H1 (cell line): ENCODE measurements around the gene BEST2. TPM values are rescaled to one million over a fixed set of nuclear protein-coding genes. Genes with fewer than 3 reads are reported as not detected.

Source experiments
- CTCF ChIA-PET: fragments of 300-600 bp; sonication (Branson Sonifier 250); formaldehyde crosslinking; loops from one replicate; lab custom pipeline; 2021; ENCODE audit not compliant: partially characterized antibody; lab: Charles Lee
- POLR2A ChIA-PET: fragments of 300-600 bp; sonication (Branson Sonifier 250); formaldehyde crosslinking; loops from one replicate; lab custom pipeline; 2021; ENCODE audit warnings: inconsistent platforms; ENCODE audit not compliant: partially characterized antibody; lab: Charles Lee
- DNase-seq, 2 experiments: peaks; one replicate each; pipeline versions ENCODE4 v3.0.0 to v3.0.0-alpha.2; 2010 to 2022; ENCODE audit warnings: low spot score in 2 of 2, low read depth in 1 of 2, mixed read lengths in 1 of 2
- FAIRE-seq: peaks from 2 replicates; lab custom pipeline; 2011; peaks lifted over from hg19 to GRCh38; lab: Jason Lieb, UNC
- H2AFZ ChIP-seq: 2 replicates; pipeline ENCODE4 v1.8.1; 2012; ENCODE audit warnings: low read length, inconsistent platforms
- H2AK5ac ChIP-seq: 2 replicates; pipeline ENCODE4 v1.6.1; 2013; ENCODE audit warnings: low read depth, low read length
- H2BK120ac ChIP-seq: replicated peaks from 2 replicates; pipeline ENCODE3; 2013; ENCODE audit warnings: low read depth, low read length, inconsistent platforms
- H2BK12ac ChIP-seq: 2 replicates; pipeline ENCODE4 v1.6.1; 2013; ENCODE audit warnings: low read depth, low read length
- H2BK15ac ChIP-seq: 2 replicates; pipeline ENCODE4 v1.6.1; 2013; ENCODE audit warnings: low read length
- H2BK20ac ChIP-seq: 2 replicates; pipeline ENCODE4 v1.6.1; 2013; ENCODE audit warnings: low read length
- H2BK5ac ChIP-seq: 2 replicates; pipeline ENCODE4 v1.6.1; 2013; ENCODE audit warnings: low read depth, low read length
- H3K14ac ChIP-seq: 2 replicates; pipeline ENCODE4 v1.6.1; 2013; ENCODE audit warnings: inconsistent platforms; ENCODE audit not compliant: insufficient read length
- H3K18ac ChIP-seq: 2 replicates; pipeline ENCODE4 v1.6.1; 2013; ENCODE audit warnings: low read length; ENCODE audit errors: extremely low read depth
- H3K23ac ChIP-seq: 2 replicates; pipeline ENCODE4 v1.6.1; 2013; ENCODE audit warnings: inconsistent platforms; ENCODE audit not compliant: insufficient read length
- H3K23me2 ChIP-seq: 2 replicates; pipeline ENCODE4 v1.6.1; 2013; ENCODE audit warnings: low read depth, low read length
- H3K27ac ChIP-seq: 2 replicates; pipeline ENCODE4 v1.6.1; 2011; ENCODE audit warnings: low read depth, low read length, inconsistent platforms
- H3K27me3 ChIP-seq, 4 experiments: replicated peaks in 1 of 4; 1 replicate in 1 of 4; 2 replicates in 3 of 4; pipeline versions ENCODE4 v1.6.1 to v1.8.1; 2011 to 2013; ENCODE audit warnings: low read length in 3 of 4, mild to moderate bottlenecking in 3 of 4, inconsistent platforms in 2 of 4, mixed read lengths in 2 of 4, moderate library complexity in 1 of 4; ENCODE audit not compliant: control insufficient read depth in 3 of 4, insufficient read depth in 3 of 4; ENCODE audit errors: extremely low read depth in 1 of 4
- H3K36me3 ChIP-seq, 4 experiments: 2 replicates each; pipeline versions ENCODE4 v1.6.1 to v1.8.1; 2011 to 2013; ENCODE audit warnings: mild to moderate bottlenecking in 4 of 4, low read length in 3 of 4, moderate library complexity in 2 of 4, control low read depth in 1 of 4, inconsistent platforms in 1 of 4; ENCODE audit not compliant: insufficient read depth in 4 of 4, control insufficient read depth in 2 of 4
- H3K4ac ChIP-seq: replicated peaks from 2 replicates; pipeline ENCODE3; 2013; ENCODE audit warnings: low read length, low read depth, mixed read lengths, inconsistent platforms; ENCODE audit not compliant: insufficient read length
- H3K4me1 ChIP-seq, 4 experiments: replicated peaks in 1 of 4; 1 replicate in 1 of 4; 2 replicates in 3 of 4; pipeline versions ENCODE4 v1.6.1 to v1.8.1; 2011 to 2013; ENCODE audit warnings: low read length in 3 of 4, inconsistent platforms in 2 of 4, mixed read lengths in 1 of 4; ENCODE audit not compliant: insufficient read depth in 4 of 4, control insufficient read depth in 3 of 4
- H3K4me2 ChIP-seq, 2 experiments: 2 replicates each; pipeline versions ENCODE4 v1.6.1 to v1.8.1; 2011 to 2013; ENCODE audit warnings: low read depth in 2 of 2, low read length in 2 of 2, control low read depth in 1 of 2, inconsistent platforms in 1 of 2, mild to moderate bottlenecking in 1 of 2; ENCODE audit not compliant: insufficient read depth in 1 of 2
- H3K4me3 ChIP-seq, 4 experiments: fragments of 200-600, 300-600 bp in 1 of 4; sonication (generic), shearing (Covaris generic), sonication (Bioruptor Twin) in 1 of 4; 2 replicates each; pipeline versions ENCODE4 v1.5.1 to v1.8.1; 2011 to 2016; ENCODE audit warnings: low read length in 4 of 4, low read depth in 3 of 4, control low read depth in 2 of 4, inconsistent platforms in 2 of 4, mild to moderate bottlenecking in 2 of 4, mixed read lengths in 1 of 4, moderate library complexity in 1 of 4; ENCODE audit not compliant: insufficient read depth in 2 of 4; ENCODE audit errors: extremely low read depth in 1 of 4
- H3K56ac ChIP-seq: replicated peaks from 2 replicates; pipeline ENCODE3; 2013; ENCODE audit warnings: low read depth, mild to moderate bottlenecking, mixed read lengths, low read length, inconsistent platforms; ENCODE audit not compliant: insufficient read length
- H3K79me1 ChIP-seq: 2 replicates; pipeline ENCODE4 v1.6.1; 2013; ENCODE audit warnings: low read depth, low read length, control low read depth
- H3K79me2 ChIP-seq, 2 experiments: 2 replicates each; pipeline versions ENCODE4 v1.6.1 to v1.8.1; 2012 to 2013; ENCODE audit warnings: low read length in 2 of 2, mild to moderate bottlenecking in 2 of 2, inconsistent platforms in 1 of 2; ENCODE audit not compliant: insufficient read depth in 2 of 2, control insufficient read depth in 1 of 2
- H3K9ac ChIP-seq, 4 experiments: replicated peaks in 1 of 4; 1 replicate in 1 of 4; 2 replicates in 3 of 4; pipeline versions ENCODE4 v1.6.1 to v1.8.1; 2011 to 2013; ENCODE audit warnings: low read depth in 3 of 4, low read length in 3 of 4, control low read depth in 2 of 4, mild to moderate bottlenecking in 2 of 4, moderate library complexity in 2 of 4, inconsistent platforms in 1 of 4; ENCODE audit errors: extremely low read depth in 1 of 4
- H3K9me3 ChIP-seq, 2 experiments: 2 replicates each; pipeline versions ENCODE4 v1.6.1 to v1.8.1; 2012 to 2013; ENCODE audit warnings: mild to moderate bottlenecking in 2 of 2, moderate library complexity in 2 of 2, control low read depth in 1 of 2, inconsistent platforms in 1 of 2, low read depth in 1 of 2, low read length in 1 of 2, mixed read lengths in 1 of 2; ENCODE audit not compliant: insufficient read depth in 2 of 2
- H4K20me1 ChIP-seq, 2 experiments: replicated peaks in 1 of 2; 2 replicates each; pipeline versions ENCODE3 to v1.8.1; 2011 to 2013; ENCODE audit warnings: inconsistent platforms in 2 of 2, low read length in 2 of 2, mild to moderate bottlenecking in 1 of 2; ENCODE audit not compliant: insufficient read depth in 2 of 2, control insufficient read depth in 1 of 2
- H4K5ac ChIP-seq: 2 replicates; pipeline ENCODE4 v1.6.1; 2013; ENCODE audit warnings: low read length, low read depth, mixed read lengths, inconsistent platforms; ENCODE audit not compliant: insufficient read length
- H4K8ac ChIP-seq: 2 replicates; pipeline ENCODE4 v1.8.0; 2013; ENCODE audit warnings: mild to moderate bottlenecking, moderate library complexity, low read length, inconsistent platforms; ENCODE audit not compliant: insufficient read depth; ENCODE audit errors: extremely low read depth
- H4K91ac ChIP-seq: replicated peaks from 2 replicates; pipeline ENCODE3; 2013; ENCODE audit warnings: low read length, mixed read lengths, inconsistent platforms; ENCODE audit not compliant: insufficient read length
- CBX5 ChIP-seq: fragments of 300-800, 300-1000 bp; sonication (generic); IDR thresholded peaks from 2 replicates; pipeline ENCODE4 v1.7.1; 2016; ENCODE audit warnings: antibody characterized with exemption, low read length, low read depth
- SAP30 ChIP-seq: fragments of 300-600 bp; sonication (generic); IDR thresholded peaks from 2 replicates; pipeline ENCODE4 v1.7.1; 2012; ENCODE audit warnings: low read length, moderate library complexity, mild to moderate bottlenecking, inconsistent platforms; ENCODE audit not compliant: insufficient read depth, insufficient replicate concordance
- SIX5 ChIP-seq: IDR thresholded peaks from 2 replicates; pipeline ENCODE4 v1.6.1; 2011; ENCODE audit warnings: mild to moderate bottlenecking, low read depth, low read length
- SUZ12 ChIP-seq: fragments of 200-600 bp; sonication (generic); IDR thresholded peaks from 2 replicates; pipeline ENCODE4 v1.6.1; 2012; ENCODE audit warnings: mild to moderate bottlenecking, inconsistent platforms, low read length, moderate library complexity, mixed read lengths
- WGBS, 2 experiments: shearing (Covaris generic) in 1 of 2; methylation state at CpG; one replicate each; pipeline versions ENCODE4 v1.1.6 to v1.1.7; 2013 to 2015; ENCODE audit warnings: low lambda C conversion rate in 2 of 2, mixed read lengths in 2 of 2, inconsistent platforms in 1 of 2, low coverage in 1 of 2, missing lambda C conversion rate in 1 of 2; ENCODE audit not compliant: insufficient replicate concordance in 2 of 2, insufficient coverage in 1 of 2, insufficient read length in 1 of 2; ENCODE audit errors: extremely low coverage in 1 of 2, missing lambda C conversion rate in 1 of 2; 5-methylcytosine and 5-hydroxymethylcytosine counted together
- polyA plus RNA-seq, 7 experiments: library from polyadenylated mRNA; depleted of rRNA in 3 of 7; stranded (reverse) in 5 of 7; unstranded in 2 of 7; fragments of >200 nt in 5 of 7; fragments of 200-250 nt in 2 of 7; gene quantifications; 1 replicate in 5 of 7; 2 replicates in 1 of 7; 4 replicates in 1 of 7; pipeline versions ENCODE4 v1.2.1 to v1.2.3, GENCODE V29; 2011 to 2013; ENCODE audit warnings: missing spikeins in 2 of 7, mixed read lengths in 2 of 7
- total RNA-seq: library from RNA; stranded (reverse); fragmentation: NEBNext Ultra II Directional; extraction: Animal tissue kit (Norgen Biotek cat#: 25700); gene quantifications from 2 replicates; pipeline ENCODE4 v1.2.1, GENCODE V29; 2021

BEST2 gene
- total and polyA plus RNA-seq, 2 of the 8 experiments (the other 6 are each of a cell fraction or from before 2014, with no cell fraction given), result 4.6 to 7.3 TPM

GRCh38 chr19:12772323-12772722, 20.7 kb downstream of the BEST2 start:
- no peak overlapping the region for H3K4ac ChIP-seq
- no peak overlapping the region for H2BK12ac ChIP-seq
- no peak overlapping the region for H2BK15ac ChIP-seq
- peaks cover 7% of the 10 kb centered on the region; the same call in 1 of the 2 replicates for H3K23me2 ChIP-seq
- H3K9me3 ChIP-seq, result no peaks in the 10 kb centered on the region
- no peak overlapping the region for H3K27ac ChIP-seq
- H4K20me1 ChIP-seq, result peaks cover 0 to 3% of the 10 kb centered on the region in 2 experiments
- H4K5ac ChIP-seq, result no peak overlapping the region
- FAIRE-seq (no peak), DNase-seq (no peak)
- peaks cover 0 to 17% (median 7%) of the 10 kb centered on the region in 4 experiments; a peak in 7 of 8 replicates for H3K36me3 ChIP-seq
- H3K4me3 ChIP-seq, result no peak overlapping the region
- no peak overlapping the region for H3K18ac ChIP-seq
- H3K79me2 ChIP-seq, result no peaks in the 10 kb centered on the region
- ChIA-PET POLR2A (interaction anchor here (3.1 to 16.6 kb wide), 4 partner anchors 12 to 38 kb away, joined by 8 to 317 read pairs (median 11); partner anchors contain the start of genes JUNB, PRDX2, THSD8 and TRIR), CTCF (interaction anchor here (1.2 to 11.2 kb wide), 6 partner anchors 9 to 67 kb away, joined by 3 to 137 read pairs (median 6); no protein-coding TSS in a partner anchor)
- no peak overlapping the region for H2BK120ac ChIP-seq
- H2AFZ ChIP-seq, result no peak overlapping the region
- no peak overlapping the region for H2BK5ac ChIP-seq
- H3K4me2 ChIP-seq, result no peak overlapping the region
- H3K27me3 ChIP-seq, result no peaks in the 10 kb centered on the region
- peaks cover 2 to 15% (median 8%) of the 10 kb centered on the region in 4 experiments for H3K4me1 ChIP-seq
- H2BK20ac ChIP-seq, result no peak overlapping the region
- H4K8ac ChIP-seq, result no peak overlapping the region; the same call in 1 of the 2 replicates
- H3K56ac ChIP-seq, result no peak overlapping the region
- H3K79me1 ChIP-seq, result no peaks in the 10 kb centered on the region
- WGBS, 2 experiments, result 92% methylated on average over 4 of the region's 4 CpGs; no CpG with 5 or more reads in 1 of the 2 experiments
- no peak overlapping the region for H3K23ac ChIP-seq
- no peak overlapping the region for H3K9ac ChIP-seq
- H3K14ac ChIP-seq, result no peak overlapping the region
- no peak overlapping the region for H2AK5ac ChIP-seq
- no peak overlapping the region for H4K91ac ChIP-seq
- TF ChIP-seq SUZ12 (no peak), SAP30 (no peak), CBX5 (no peak), SIX5 (no peak)
